GM18909 (cell line): ENCODE data around the gene METTL1.
A peak's percentile ranks its signal among the peaks of the same experiment; 100 is the strongest.
"Not testable (repeated sequence)": the region's sequence is repeated elsewhere in the genome, so short reads cannot be mapped to it uniquely, and the experiment has no call there.

Source experiments
- ATAC-seq: cut with Tn5 transposase; IDR thresholded peaks from one replicate; pipeline ENCODE4 v1.9.1; 2021; ENCODE audit warnings: mild to moderate bottlenecking; ENCODE audit not compliant: unreplicated experiment, poor library complexity

The METTL1 gene

GRCh38 chr12:57800965-57801364 is 29.1 kb upstream of the METTL1 start:
- ATAC-seq = no peak

GRCh38 chr12:57797933-57798332 is 26.0 kb upstream of the METTL1 start:
- no peak for ATAC-seq

GRCh38 chr12:57796996-57797395 is 25.1 kb upstream of the METTL1 start:
- ATAC-seq = no peak

GRCh38 chr12:57795354-57795753 is 23.4 kb upstream of the METTL1 start:
- no peak for ATAC-seq

- ATAC-seq = no peak
Measured at GRCh38 chr12:57793920-57794319, 22.0 kb upstream of the METTL1 start.

- no peak for ATAC-seq
Measured at GRCh38 chr12:57783861-57784260, 12.0 kb upstream of the METTL1 start.

GRCh38 chr12:57783466-57783801 is 11.5 kb upstream of the METTL1 start:
- ATAC-seq = no peak

- ATAC-seq = peak; percentile 90
Measured at GRCh38 chr12:57782608-57783465, 10.9 kb upstream of the METTL1 start, which contains the start of gene TSFM. TSFM (plus strand) TSS chr12:57782787; CDS start chr12:57782802, 15 bp downstream.

GRCh38 chr12:57782243-57782607 is 10.3 kb upstream of the METTL1 start:
- no peak for ATAC-seq

GRCh38 chr12:57781801-57782200 is 9.9 kb upstream of the METTL1 start:
- no peak for ATAC-seq

GRCh38 chr12:57781244-57781643 is 9.3 kb upstream of the METTL1 start:
- ATAC-seq = no peak

- ATAC-seq = no peak
Measured at GRCh38 chr12:57780284-57780897, 8.5 kb upstream of the METTL1 start.

GRCh38 chr12:57779736-57780135 is 7.8 kb upstream of the METTL1 start:
- ATAC-seq = no peak

- ATAC-seq = no peak
Measured at GRCh38 chr12:57777911-57778310, 6.0 kb upstream of the METTL1 start.

GRCh38 chr12:57777367-57777766 is 5.5 kb upstream of the METTL1 start:
- no peak for ATAC-seq

- no peak for ATAC-seq
Measured at GRCh38 chr12:57776247-57776587, 4.3 kb upstream of the METTL1 start.

GRCh38 chr12:57775563-57776246 is 3.8 kb upstream of the METTL1 start:
- ATAC-seq = no peak

GRCh38 chr12:57775044-57775443 is 3.1 kb upstream of the METTL1 start:
- ATAC-seq = no peak

- ATAC-seq = not testable (repeated sequence)
Measured at GRCh38 chr12:57774634-57775033, 2.7 kb upstream of the METTL1 start.

GRCh38 chr12:57772429-57773322 is 771 bp upstream of the METTL1 start, which contains the start of gene EEF1AKMT3:
EEF1AKMT3 (plus strand) TSS chr12:57772614; CDS start chr12:57772725, 111 bp downstream.
- ATAC-seq = peak; percentile 17
